ENCODE results near the gene KRT80. TPM values are rescaled to one million over a fixed set of nuclear protein-coding genes. Genes with fewer than 3 reads are reported as not detected.
A peak's percentile ranks its signal among the peaks of the same experiment; 100 is the strongest.

The KRT80 gene
- total and polyA plus RNA-seq, 2 donors (not counting 3 experiments of a cell fraction or from before 2014, with no cell fraction given), result 13.6 to 23.7 TPM

GRCh38 chr12:52202361-52203078, 10.7 kb upstream of the KRT80 start:
- Histone ChIP-seq H3K4me2 (ENCODE audit: insufficient read depth, low read length) (peak overlapping the region; percentile 9), H3K9ac (replicated peaks; ENCODE audit: extremely low read depth, insufficient read depth, low read length) (peak overlapping the region; percentile 33), H3K36me3 (ENCODE audit: control insufficient read depth in 2 of 2, extremely low read depth in 1 of 2, insufficient read depth in 2 of 2, low read length in 2 of 2) (no peaks in the 10 kb centered on the region), H3K9me3 (replicated peaks; ENCODE audit: control insufficient read depth, insufficient read depth, low read length) (no peaks in the 10 kb centered on the region), H3K9me1 (replicated peaks; ENCODE audit: control insufficient read depth, extremely low read depth, insufficient read depth, low read length) (no peaks in the 10 kb centered on the region), H3K27ac (ENCODE audit: insufficient read depth, low read depth, low read length) (no peak overlapping the region), H3K27me3 (ENCODE audit: control insufficient read depth in 2 of 2, insufficient read depth in 2 of 2, low read length in 2 of 2) (no peaks in the 10 kb centered on the region), H3K79me2 (ENCODE audit: control insufficient read depth, insufficient read depth, low read length) (no peaks in the 10 kb centered on the region), H2AFZ (ENCODE audit: low read depth, low read length) (peak overlapping the region; percentile 74), H3K4me3 (replicated peaks in 1 of 3; ENCODE audit: insufficient read depth in 1 of 3, low read depth in 1 of 3, low read length in 3 of 3) (no peak overlapping the region), H4K20me1 (replicated peaks; ENCODE audit: control insufficient read depth, extremely low read depth, insufficient read depth, low read length) (no peaks in the 10 kb centered on the region), H3K4me1 (ENCODE audit: control insufficient read depth, extremely low read depth, insufficient read depth, low read length) (peaks cover 13% of the 10 kb centered on the region)
- ChIA-PET POLR2A (no interaction called here), CTCF (interaction anchor here (1.0 to 1.4 kb wide), 3 partner anchors 9 to 30 kb away, joined by 3 to 9 read pairs (median 3); no protein-coding TSS in a partner anchor)
- DNase-seq (ENCODE audit: low read depth, low spot score), result no peak
- TF ChIP-seq POLR2AphosphoS5 (IDR thresholded peaks at IDR 0.05; ENCODE audit: insufficient read depth, low read depth, low read length) (no peak), MYC (IDR thresholded peaks at IDR 0.05; ENCODE audit: low read depth, low read length) (no peak), POLR2A (IDR thresholded peaks at IDR 0.05; ENCODE audit: low read depth, low read length) (no peak), MAX (IDR thresholded peaks at IDR 0.05; ENCODE audit: insufficient read depth, insufficient read length) (no peak), GATA2 (IDR thresholded peaks at IDR 0.05; ENCODE audit: insufficient read depth, insufficient read length, low read depth, low read length) (no peak), EZH2 (IDR thresholded peaks at IDR 0.05; ENCODE audit: borderline replicate concordance, low read depth, low read length, severe bottlenecking) (no peak), FOS (IDR thresholded peaks at IDR 0.05; ENCODE audit: borderline replicate concordance, insufficient read depth, low read length) (no peak), JUN (IDR thresholded peaks at IDR 0.05; ENCODE audit: borderline replicate concordance, insufficient read depth, insufficient read length, low read depth) (no peak), CTCF (IDR thresholded peaks at IDR 0.05; ENCODE audit: extremely low read depth in 1 of 2, insufficient read depth in 1 of 2, low read depth in 1 of 2, low read length in 2 of 2) (no peak)
- BruUV-seq (replicated peaks), result no TSS peak
- dilution Hi-C loops (cut with MboI; ENCODE audit: extremely low pct_ligation_motif_present, low sequenced_read_pairs), result no loop called here
- FAIRE-seq, result no peak
- intact Hi-C loops (cut with micrococcal nuclease), result no loop called here

All from endothelial cell of umbilical vein (primary cell).